ENCODE data around the gene ZCCHC8.

ZCCHC8 gene

DNA sequence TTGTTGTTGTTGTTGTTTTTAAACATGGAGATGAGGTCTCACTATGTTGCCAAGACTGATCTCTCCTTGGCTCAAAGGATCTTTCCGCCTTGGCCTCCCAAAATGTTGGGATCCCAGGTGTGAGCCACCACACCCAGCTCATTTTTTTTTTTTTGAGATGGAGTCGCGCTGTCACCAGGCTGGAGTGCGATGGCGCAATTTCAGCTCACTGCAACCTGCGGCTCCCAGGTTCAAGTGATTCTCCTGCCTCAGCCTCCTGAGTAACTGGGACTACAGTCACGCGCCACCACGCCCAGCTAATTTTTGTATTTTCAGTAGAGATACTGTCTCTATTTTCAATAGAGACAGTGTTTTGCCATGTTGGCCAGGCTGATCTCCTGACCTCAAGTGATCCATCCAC is 73.3 kb downstream of the ZCCHC8 start:
- no peak for DNase-seq (ENCODE audit: low read depth, low spot score)

DNA sequence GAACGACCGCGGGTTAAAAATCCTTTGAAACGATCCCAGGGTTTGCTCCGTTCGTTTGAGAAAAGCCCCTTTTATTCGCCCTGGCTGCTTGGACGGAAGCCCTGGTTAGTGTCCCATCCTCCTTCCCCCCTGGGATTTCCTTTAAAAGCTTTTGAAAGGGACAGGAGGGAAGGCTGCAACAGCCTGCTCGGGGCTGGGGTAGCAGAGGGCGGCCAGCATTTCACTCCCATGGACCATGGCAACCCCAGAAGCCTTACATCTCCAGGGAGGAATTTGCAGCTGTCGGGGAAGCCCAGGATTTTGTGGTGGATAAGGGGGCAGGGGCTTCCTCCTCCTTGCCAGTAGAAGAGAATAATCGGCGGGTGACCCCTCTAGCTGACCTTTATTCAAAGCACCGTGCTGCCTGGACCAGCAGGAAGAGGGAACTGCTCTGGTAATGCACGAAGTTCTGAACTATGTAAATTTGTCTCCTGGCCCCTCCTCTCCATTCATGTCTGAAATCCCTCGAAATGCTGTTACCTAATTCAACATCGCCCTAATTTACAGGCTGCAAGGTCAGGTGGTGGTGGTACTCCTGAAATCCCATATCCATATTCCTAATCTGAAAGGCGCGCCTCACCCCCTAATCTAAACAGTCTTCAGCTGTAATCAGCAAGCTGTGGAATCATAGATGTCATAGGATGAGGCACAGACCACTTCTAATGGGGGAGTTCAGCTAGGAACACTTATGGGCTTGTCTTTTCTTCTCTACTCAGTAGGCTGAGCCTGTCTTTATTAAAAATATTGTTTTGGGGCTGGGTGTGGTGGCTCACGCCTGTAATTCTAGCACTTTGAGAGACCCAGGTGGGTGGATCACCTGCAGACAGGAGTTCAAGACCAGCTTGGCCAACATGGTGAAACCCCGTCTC is 77.2 kb downstream of the ZCCHC8 start:
- DNase-seq (ENCODE audit: low read depth, low spot score) = peak; percentile 77

DNA sequence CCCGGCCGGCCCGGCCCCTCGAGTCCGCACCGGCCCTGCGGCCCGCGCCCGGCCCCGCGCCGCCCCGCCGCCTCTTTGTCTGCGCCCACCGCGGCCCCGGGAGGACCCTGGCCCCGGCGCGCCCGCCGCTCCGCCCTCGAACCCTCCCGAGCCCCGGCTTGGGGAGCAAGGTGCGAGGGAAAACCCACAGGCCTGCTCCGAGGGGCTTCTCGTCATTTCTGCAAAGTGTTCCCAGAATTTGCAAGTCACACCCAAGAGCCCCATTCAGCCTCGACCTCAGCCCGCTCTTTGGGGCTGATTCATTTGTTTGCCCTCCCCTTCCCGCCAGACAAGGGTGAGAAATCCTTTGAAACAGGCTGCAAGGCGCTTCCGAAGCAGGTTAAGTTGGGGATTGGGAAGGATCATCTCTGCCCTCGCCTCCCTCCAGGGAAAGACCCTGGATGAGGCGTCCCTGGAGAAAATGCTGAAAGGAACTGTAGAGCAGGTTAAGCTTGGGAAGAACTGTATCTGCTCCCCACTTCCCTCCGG is 77.9 kb downstream of the ZCCHC8 start:
- DNase-seq (ENCODE audit: low read depth, low spot score) = peak; percentile 68

DNA sequence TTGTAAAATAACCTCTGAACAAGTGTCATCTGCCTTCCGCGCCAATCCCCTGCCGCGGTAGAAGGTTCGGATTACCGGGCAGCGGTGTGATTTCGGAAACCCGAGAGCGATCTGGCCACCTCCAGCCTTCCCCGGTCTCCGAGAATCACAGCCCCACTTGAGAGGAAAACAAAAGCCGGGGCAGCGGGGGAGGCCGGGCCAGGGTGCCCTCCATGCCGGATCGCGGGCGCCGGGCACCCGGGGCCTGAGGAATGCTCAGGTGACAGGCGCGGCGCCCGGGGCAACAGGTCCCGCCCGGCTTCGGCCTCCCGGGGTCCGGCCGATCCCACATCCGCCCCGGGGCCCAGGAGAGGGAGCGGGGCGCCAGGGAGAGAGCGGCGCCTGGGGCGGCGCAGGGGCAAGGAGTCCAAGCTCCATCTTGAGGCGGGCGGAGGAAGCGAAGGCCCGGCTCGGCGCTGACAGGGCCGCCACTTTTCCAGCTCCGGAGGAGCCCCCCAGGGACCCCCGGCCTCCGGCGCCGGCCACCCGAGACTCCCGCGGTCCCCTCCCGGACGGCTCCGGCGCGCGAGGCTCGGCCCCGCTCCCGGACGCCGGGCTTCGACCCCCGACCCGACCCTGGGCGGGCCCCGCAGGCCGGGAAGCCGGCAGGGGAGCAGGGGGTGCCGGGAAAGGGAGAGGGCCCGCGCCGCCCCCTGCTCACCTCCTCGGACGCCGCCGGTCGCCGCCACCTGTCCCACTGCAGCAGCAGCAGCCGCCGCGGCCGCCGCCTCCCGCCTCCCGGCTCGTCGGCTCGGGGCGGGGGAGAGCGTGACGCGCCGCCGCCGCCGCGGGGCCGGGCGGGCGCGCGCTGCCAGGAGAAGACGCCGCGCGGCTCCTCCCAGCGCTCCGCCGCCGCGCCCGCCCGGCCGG is 78.7 kb downstream of the ZCCHC8 start, which contains the start of gene CLIP1:
CLIP1 (minus strand) TSS at position 849 of the 909 bp plus-strand sequence. CDS start 42,217 bp downstream, outside the sequence.
- DNase-seq (ENCODE audit: low read depth, low spot score) = peak; percentile 87
